Kidney capillary endothelial cell (primary cell): ENCODE results near the gene TBCCD1.

ENCODE experiments used
- DNase-seq: peaks from one replicate; pipeline ENCODE4 v3.0.0-alpha.2; 2018; ENCODE audit warnings: low spot score

The TBCCD1 gene, protein sequence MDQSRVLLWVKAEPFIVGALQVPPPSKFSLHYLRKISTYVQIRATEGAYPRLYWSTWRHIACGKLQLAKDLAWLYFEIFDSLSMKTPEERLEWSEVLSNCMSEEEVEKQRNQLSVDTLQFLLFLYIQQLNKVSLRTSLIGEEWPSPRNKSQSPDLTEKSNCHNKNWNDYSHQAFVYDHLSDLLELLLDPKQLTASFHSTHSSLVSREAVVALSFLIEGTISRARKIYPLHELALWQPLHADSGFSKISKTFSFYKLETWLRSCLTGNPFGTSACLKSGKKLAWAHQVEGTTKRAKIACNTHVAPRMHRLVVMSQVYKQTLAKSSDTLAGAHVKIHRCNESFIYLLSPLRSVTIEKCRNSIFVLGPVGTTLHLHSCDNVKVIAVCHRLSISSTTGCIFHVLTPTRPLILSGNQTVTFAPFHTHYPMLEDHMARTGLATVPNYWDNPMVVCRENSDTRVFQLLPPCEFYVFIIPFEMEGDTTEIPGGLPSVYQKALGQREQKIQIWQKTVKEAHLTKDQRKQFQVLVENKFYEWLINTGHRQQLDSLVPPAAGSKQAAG

DNA sequence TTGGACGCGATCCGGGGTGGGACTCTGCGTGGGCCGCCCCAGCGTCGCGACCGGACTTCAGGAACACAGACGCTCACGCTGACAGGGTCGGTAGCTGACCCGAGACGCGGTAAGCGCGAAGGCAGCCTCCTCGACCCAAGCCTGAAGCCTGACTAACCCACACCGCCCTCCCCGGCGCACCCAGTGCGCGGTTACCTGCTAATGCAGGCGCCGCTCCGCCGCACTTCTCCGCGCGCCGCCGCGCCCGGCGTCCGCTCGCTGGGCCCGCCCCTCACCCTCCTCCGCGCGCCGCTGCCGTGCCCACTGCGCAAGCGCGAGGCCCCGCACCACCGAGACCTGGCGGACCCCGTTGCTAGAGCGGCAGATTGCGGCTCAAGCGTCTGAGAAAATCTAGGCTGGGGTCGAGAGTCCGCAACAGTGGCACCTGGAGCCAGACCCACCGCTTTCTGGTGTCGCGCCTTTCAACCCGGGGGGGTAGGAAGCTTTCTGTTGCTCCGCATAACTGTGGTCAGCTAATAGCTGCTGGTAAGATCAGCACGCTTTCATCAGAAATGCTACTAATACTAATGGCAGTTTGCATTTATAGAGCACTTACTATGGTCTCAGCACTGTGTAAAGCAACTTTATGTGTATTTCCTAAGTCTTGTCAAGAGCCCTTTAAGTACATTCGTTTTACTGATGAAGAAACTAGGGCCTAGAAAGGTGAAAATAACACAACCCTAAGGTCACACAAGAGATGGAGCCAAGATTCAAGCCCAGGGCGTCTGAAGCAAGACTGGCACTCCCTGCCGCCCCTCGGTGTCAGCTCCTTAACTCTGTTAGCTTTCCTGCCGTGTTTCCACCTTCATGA is at the start of gene TBCCD1:
TSS of gene TBCCD1 (minus strand) at position 268 of the 850 bp plus-strand sequence. CDS start 3,010 bp downstream, outside the sequence.
- DNase-seq: peak; percentile 83

DNA sequence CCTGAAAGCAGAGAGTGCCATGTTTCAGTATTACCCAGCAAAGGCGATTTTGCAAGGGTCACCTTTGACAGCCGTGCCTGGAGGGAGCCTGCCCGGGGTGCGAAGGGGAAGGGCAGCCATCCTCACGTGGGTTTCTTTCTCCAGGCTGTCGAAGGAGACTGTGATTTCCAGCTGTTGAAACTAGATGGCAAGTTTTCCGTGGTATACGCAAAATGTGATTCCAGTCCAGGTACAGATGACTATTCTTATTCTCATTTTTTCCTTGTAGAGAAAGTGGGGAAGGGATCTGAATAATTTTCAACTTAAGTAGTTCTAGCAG is 49.1 kb upstream of the TBCCD1 start:
- no peak for DNase-seq

DNA sequence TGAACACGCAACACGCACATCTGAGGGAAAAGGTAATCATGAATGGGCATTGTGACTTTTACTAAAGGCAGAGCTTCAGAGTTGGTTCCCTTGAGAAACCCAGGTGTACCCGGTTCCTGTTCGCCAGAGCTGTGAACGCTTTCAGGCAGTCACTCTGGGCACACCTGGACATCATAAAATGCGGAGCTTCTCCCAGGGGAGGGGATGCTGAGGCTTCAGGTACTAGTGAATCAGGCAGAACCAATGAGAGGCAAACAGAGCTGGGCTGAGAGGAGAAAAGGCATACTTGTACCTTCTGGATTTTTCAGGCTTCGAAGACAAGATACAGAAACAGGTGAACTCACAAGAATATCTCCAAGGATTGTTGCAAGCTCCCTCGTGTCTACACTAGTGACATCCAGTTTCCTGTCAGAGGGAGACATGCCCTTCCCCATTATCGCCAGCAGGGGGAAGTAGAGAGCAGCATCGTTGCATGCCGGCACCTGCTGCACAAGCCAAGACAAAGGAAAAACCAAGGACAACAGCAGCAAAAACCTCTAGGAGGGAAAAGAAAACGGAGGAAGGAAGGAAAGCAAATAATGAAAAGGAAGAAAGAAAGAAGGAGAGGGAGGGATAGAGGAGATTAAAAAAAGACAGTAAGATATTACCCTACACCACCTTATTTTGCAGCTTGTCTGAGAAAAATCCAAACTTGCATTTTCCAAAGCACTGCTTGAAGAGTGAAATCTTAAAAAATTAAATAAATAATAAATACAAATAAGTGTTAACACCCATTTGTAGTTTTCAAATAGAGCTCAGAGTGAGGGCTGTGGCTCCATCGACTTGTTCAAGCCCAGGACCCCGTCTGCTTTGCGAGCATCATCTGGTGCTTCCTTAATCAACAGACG is 47.7 kb upstream of the TBCCD1 start:
- peak; percentile 73 for DNase-seq

DNA sequence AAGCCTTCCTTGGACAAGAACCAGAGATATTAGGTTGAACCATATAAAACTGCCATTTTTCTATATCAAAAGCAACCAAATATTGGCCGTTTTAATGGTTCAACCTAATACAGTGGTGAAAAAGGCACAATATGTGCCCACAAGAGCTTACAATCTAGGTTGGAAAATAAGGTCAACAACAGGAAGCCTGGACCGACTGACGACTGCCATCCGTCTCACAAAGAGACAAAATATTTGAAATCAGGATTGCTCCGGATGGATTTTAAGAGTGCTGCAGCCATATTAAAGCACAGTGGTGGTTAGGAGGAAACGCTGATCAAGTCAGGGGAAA is 47.1 kb upstream of the TBCCD1 start:
- DNase-seq: peak; percentile 1

DNA sequence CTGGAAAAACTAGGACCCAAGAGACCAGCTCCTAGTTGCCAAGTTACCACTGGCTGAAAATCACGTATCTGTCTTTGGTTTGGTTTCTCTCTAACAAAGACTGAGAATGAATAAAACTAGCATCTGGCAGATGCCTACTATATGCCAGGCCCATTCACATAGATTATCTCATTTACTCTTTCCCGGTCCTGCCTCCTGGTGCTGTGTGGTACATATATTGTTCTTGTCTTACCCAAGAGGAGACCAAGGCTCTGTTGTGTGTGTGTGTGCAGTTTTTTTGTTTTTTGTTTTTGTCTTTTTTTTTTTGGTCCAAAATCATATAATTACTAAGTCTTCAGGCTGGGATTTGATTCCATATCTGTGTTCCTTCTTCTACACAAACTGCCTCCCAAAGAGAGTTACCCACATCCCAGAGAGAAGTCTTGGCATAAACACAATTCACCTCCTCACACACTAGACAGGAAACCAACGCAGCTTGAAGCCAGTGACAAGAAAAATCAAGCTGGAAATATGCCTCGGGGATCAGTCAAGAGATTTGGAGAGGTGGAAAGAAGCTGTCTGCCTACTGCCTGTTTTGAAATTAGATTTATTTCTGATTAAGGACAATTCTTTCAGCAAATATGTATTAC is 46.6 kb upstream of the TBCCD1 start:
- no peak for DNase-seq

DNA sequence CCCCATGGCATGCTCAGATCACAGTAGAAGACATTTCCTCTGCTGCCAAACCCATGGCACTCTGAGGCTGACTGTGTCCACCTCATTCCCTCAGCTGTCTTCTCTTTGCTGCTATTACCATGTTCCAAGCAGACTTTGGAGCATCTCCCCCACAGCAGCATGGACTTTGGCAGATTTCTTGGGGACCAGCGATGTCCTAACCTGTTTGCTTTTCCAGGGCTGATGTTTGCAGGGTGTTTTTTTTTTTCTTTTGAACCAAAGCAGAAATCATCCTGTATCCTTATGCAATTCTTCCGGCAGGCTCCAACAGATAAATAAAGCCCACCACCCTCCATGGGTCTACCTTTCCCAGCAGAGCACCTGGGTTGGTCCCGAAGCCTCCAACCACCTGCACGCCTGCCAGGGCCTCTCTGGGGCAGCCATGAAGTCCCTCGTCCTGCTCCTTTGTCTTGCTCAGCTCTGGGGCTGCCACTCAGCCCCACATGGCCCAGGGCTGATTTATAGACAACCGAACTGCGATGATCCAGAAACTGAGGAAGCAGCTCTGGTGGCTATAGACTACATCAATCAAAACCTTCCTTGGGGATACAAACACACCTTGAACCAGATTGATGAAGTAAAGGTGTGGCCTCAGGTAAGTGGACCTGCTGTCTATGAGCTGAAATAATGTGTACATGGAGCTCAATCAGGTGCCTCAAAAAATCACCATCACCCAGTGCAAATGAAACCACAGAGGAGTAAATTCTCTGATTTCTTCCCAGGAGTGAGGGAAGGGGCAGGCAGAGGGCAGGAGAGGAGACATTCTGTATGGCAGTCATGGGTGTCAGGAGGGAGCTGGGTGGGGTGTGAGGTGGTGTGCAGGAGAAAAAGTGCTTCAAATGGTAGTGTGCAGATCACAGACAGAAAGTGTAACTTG is 45.8 kb upstream of the TBCCD1 start, which contains the start of gene AHSG:
TSS of gene AHSG (plus strand) at position 340 of the 916 bp plus-strand sequence. CDS start at position 422, 82 bp downstream.
- DNase-seq: no peak

DNA sequence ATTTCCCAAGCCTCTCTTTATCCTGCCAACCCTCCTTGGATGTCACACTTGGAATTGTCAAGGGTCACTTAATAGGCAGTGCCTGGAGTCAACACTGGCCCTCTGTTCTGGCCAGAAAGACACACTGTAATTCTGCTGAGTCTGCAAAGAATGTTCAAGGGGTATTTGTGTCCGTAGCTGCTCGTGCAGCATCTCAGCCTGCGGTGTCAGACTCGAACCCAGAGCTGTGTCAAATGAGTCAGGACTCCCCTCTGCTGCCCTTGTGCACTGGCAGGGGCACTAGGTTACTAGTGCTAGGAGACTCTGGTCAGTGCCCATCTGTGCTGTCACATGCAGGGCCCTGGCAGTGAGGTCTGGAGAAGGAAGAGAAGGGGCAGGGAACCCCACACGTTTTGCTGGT is 44.9 kb upstream of the TBCCD1 start:
- no peak for DNase-seq

DNA sequence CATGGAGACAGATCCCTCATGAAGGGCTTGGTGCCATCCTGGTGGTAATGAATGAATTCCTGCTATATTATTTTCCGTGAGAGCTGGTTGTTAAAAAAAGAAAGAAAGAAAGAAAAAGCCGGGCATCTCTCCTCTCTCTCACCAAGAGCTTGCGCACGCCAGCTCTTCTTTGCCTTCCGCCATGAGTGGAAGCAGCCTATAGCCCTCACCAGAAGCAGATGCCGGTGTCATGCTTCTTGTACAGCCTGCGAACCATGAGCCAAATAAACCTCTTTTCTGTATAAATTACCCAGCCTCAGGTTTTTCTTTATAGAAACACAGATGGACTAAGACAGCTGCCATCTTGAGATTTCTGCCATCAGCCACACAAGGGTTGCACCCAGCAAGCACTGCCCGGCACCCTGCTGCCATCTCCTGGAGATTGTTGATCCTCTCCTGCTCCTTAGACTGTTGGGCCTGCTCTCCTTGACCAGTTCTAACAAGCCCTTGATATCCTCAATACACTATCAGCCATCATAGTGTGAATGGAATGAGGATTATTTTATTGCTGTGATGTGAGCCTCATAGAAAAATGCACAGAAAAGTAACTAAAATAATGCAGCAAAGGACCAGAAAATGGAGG is 42.2 kb upstream of the TBCCD1 start:
- DNase-seq: no peak

DNA sequence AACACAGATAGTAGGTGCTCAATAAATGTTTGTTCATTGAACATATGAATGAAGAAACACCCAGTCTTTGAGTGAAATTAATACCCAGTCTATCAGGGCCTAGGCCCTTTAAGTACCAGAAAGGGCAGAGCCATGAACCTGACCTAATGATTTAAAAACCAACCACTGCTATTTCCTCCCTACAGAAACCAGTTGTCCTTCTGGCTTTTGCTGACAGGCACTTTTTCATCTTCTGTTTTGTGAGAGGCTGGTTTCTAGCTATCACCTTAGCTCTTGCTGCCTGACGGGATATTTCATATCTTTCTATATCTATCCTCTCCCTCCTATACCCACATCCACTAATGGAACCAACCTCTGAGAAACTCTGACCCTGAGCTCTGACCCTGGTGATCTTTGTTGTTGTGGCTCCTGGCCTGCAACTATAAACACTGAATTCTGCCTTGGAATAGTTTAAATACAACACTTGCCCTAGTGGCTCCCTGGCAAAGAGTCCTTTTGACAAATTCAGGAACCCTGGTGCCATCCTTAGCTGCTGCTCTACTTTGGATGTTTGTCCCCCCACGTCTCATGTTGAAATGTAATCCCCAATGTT is 41.6 kb upstream of the TBCCD1 start:
- DNase-seq: no peak

DNA sequence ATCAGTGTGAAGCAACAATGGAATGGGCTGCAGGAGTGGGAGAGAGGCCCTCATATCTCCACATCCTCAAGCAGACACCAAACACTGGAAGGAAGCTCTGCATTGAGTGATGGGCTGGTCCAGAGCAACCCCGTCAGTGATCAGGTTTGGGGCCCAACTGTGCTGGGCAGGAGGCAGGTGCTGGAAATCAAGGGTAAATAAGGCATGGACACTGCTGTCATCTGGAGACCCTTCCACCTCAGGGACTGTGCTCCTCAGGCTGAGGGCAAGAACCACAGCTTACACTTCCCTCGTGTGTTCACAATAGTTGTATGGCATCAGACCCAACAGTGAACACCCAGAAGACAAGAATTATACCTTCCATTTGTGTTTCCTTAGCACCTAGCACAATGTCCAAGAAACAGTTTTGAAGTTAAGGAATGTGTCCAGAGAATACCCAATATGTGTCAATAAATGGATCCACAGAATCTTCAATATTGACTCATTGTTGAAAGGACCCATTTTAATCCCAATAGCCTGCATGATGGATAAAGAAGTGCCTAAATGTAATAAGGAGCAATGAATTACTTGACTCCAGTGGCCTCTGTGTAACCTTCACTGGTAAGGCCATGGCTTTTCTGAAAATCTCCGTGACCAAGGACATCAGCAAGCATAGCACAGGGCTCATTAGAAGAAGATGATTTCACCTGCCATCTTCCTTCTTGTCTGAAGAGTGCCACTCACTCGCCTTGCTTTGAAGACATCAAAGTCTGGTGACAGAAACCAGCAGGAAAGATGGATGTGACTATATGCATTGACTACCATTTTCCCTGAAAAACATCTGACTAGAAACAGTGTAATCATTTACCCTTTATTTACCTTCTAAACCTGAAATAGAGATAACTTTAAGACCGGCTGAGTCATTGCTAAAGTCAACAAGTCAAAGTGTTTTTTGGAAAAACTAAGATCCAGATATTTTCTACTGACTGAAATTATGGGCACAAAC is 38.7 kb upstream of the TBCCD1 start:
- no peak for DNase-seq

DNA sequence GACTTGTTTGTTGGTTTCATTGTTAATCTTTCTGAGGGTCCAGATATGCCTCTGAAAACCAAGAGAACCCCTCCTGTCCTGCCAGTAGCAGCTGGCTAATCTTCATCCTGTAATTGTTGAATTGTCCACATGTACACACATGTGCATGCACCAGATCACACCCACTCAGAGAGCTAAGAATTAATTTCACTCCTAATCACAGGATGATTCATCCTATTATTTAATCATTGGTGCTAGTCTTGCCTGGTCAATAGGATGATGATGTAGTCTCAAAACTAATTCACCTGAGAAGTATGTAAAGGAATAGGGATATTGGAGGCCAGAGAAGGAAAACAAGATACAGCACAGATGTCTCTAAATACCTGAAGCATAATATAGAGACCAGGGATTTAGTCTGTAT is 37.9 kb upstream of the TBCCD1 start:
- no peak for DNase-seq

DNA sequence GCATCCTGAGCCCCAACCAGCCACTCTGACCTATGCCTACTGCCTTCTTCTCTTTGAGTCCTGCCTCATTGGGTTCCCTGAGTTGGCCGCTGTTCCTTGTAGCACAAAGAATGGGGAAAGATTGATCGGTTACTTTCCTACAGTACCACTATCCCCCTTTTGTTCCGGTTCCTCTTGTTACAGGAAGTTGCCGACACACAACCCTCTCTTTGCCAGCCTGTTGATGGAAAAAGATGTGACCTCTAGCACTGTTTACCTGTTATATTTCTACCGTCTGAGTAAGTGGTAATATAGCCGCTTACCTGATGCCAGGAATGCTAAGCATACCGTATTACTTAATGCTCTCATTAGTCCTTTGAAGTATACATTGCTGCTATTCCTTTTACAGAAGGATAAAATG is 36.0 kb upstream of the TBCCD1 start:
- DNase-seq: no peak

DNA sequence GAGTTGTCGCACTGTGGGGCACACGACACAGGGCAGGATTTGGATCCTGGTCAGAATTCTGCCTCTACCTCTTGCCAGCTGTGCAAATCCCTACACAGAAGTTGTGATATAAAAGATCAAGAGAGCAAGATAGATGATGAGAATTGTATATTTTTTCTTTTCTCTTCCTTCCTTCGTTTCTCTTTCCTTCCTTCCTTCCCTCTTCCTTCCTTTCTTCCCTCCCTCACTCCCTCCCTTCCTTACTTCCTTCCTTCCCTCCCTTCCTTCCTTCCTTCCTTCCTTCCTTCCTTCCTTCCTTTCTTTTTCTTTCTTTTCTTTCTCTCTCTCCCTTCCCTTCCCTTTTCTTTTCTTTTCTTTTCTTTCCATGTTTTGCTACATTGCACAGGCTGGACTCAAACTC is 33.8 kb upstream of the TBCCD1 start:
- no peak for DNase-seq

DNA sequence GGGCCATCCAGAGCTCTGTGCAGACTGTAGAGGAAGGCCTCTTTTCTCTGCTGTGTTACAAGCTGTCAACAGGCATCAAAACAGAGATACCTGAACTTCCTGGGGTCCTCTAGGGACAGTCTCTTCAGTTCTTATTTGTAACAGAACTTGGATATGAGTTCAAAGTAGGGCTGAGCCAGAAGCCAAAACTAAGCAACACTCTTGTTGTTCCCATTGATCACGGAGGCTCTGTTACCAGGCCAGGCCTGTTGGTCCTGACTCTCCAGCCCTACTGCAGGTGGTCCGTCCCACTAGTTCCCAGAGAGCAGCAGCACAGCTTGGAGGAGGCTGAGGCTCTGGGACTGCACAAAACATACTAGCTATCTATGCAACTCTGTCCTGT is 32.6 kb upstream of the TBCCD1 start:
- no peak for DNase-seq

DNA sequence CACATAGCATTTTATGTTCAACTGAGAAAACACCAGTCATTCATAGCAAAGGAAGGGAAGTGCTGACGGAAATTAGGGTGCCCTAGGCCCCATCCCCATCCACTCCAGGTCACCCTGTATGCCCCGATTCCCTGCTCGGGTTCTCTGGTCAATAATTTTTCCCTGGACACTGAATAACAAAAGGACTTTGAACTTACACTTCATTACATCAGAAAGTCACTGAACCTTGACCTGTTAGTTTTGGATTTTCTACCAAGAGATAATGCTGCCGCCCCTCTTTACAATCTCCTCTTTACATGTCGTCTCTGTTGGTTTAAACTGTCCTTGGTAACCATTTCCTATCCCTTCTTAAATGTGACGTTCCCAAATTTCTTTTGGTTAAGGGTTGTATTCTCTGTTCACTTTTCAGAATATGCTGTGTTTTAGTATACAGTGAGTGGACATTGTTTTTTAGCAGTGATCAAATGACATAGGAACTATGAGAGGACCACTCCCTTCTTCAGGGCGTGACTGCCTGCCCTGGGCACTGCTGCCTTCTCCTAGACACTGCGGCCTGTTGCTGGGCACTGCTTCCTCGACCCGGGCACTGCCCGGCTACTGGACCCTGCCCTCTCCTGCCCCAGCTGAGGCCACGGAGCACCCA is 32.1 kb upstream of the TBCCD1 start:
- no peak for DNase-seq

DNA sequence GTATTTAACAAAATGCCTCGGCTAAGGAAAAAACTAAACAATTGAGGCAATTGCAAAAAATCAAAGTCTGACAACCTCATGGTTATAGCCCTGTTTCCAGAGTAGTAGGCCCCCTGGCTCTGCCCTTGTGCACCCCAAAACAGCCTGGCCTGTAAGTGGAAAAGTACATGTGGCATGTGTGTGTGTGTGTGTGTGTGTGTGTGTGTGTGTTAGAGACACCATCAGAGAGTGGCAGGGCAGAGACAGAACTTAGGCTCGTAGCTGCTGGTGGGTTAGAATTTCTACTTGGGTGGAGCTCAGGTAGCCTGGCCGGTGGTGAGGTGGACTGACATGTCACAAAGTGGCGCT is 31.6 kb upstream of the TBCCD1 start:
- DNase-seq: no peak

DNA sequence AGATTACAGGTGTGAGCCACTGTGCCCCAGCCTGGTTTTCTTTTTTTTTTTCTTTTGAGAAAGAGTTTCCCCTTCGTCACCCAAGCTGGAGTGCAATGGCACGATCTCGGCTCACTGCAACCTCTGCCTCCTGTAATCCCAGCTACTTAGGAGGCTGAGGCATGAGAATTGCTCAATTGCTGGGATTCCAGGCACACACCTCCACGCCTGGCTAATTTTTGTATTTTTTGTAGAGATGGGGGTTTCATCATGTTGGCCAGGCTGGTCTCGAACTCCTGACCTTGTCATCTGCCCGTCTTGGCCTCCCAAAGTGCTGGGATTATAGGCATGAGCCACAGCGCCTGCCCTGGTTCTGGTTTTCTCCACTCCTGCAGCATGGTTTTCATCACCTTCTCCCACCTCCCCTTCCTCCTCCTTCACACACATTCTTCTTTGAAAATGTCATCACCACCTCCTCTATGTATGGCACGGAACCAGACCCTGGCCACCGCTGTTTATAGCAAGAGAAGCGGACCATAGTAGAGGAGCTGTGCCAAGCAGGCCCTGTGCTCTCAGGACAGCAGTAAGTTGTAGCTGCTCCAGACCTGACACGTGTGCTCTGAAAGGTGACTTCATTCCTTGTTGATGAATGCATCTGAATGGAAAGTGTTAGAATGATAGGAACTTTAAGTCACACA is 31.1 kb upstream of the TBCCD1 start:
- no peak for DNase-seq
